DND-41 (cell line): ENCODE measurements around the gene LRG1.

Source experiments
- EZH2 ChIP-seq: IDR thresholded peaks from 3 replicates; pipeline ENCODE4 v1.6.1; 2012; ENCODE audit warnings: borderline replicate concordance, low read depth, mild to moderate bottlenecking, moderate library complexity, low read length, inconsistent platforms; ENCODE audit not compliant: severe bottlenecking
- TF ChIP-seq, protein P1 (sequence below): IDR thresholded peaks from 2 replicates; pipeline ENCODE4 v1.5.1; 2012; ENCODE audit warnings: borderline replicate concordance, low read length, moderate library complexity, mild to moderate bottlenecking; ENCODE audit not compliant: poor library complexity, severe bottlenecking; ENCODE audit errors: extremely low read depth

- TF ChIP-seq, protein P1, sequence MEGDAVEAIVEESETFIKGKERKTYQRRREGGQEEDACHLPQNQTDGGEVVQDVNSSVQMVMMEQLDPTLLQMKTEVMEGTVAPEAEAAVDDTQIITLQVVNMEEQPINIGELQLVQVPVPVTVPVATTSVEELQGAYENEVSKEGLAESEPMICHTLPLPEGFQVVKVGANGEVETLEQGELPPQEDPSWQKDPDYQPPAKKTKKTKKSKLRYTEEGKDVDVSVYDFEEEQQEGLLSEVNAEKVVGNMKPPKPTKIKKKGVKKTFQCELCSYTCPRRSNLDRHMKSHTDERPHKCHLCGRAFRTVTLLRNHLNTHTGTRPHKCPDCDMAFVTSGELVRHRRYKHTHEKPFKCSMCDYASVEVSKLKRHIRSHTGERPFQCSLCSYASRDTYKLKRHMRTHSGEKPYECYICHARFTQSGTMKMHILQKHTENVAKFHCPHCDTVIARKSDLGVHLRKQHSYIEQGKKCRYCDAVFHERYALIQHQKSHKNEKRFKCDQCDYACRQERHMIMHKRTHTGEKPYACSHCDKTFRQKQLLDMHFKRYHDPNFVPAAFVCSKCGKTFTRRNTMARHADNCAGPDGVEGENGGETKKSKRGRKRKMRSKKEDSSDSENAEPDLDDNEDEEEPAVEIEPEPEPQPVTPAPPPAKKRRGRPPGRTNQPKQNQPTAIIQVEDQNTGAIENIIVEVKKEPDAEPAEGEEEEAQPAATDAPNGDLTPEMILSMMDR: no peak
- TF ChIP-seq EZH2: no peak
These were observed 3.3 kb upstream of the LRG1 start for GRCh38 chr19:4542896-4543841.
